ENCODE data around the gene PDE10A.

- no peak for TF ChIP-seq YY1 (IDR thresholded peaks at IDR 0.05; ENCODE audit: insufficient read depth, insufficient read length)
- TF ChIP-seq SUZ12 (IDR thresholded peaks at IDR 0.05; ENCODE audit: extremely low read depth, insufficient read depth, insufficient read length): no peak
Measured at GRCh38 chr6:165655191-165655590, 7.8 kb downstream of the PDE10A start.

All from NT2/D1 (cell line).